A549 (cell line): ENCODE results near the gene IL12B. TPM values are rescaled to one million over a fixed set of nuclear protein-coding genes. Genes with fewer than 3 reads are reported as not detected.

Experiments used
- ATAC-seq, 2 experiments: fragments of 200-7000 bp in 1 of 2; fragments of >200 bp in 1 of 2; cut with Nextera tagmentation in 1 of 2; cut with Tn5 transposase in 1 of 2; 3 replicates each; pipeline versions ENCODE4 v1.8.0 to v1.9.1; 2018 to 2020; ENCODE audit warnings: mild to moderate bottlenecking in 1 of 2, moderate library complexity in 1 of 2
- CTCF ChIA-PET: fragments of 300-600 bp; sonication (Branson Sonifier 250); formaldehyde crosslinking; extraction: SDS; loops from one replicate; lab custom pipeline; 2021; ENCODE audit warnings: antibody characterized with exemption, inconsistent platforms; lab: Yijun Ruan, JAX
- POLR2A ChIA-PET: fragments of 350-600 bp; formaldehyde crosslinking; extraction: SDS; loops from one replicate; lab custom pipeline; 2021; ENCODE audit warnings: antibody characterized with exemption, inconsistent platforms; lab: Yijun Ruan, JAX
- DNase-seq, 2 experiments: peaks; one replicate each; pipeline versions ENCODE4 v3.0.0 to v3.0.0-alpha.2; 2011 to 2016; ENCODE audit warnings: low read depth in 1 of 2, low spot score in 1 of 2
- FAIRE-seq: peaks from 2 replicates; lab custom pipeline; 2011; peaks lifted over from hg19 to GRCh38; lab: Jason Lieb, UNC
- H3K27ac ChIP-seq, 2 experiments: fragments of >200 bp; sonication (Bioruptor Twin); formaldehyde crosslinking; 3 replicates each; pipeline ENCODE4 v1.5.1; 2016 to 2017
- H3K4me1 ChIP-seq: fragments of >200 bp; sonication (Bioruptor Twin); formaldehyde crosslinking; 3 replicates; pipeline ENCODE4 v1.6.1; 2016
- H3K4me2 ChIP-seq: fragments of >200 bp; sonication (Bioruptor Twin); formaldehyde crosslinking; 3 replicates; pipeline ENCODE4 v1.6.1; 2016
- H3K4me3 ChIP-seq: fragments of >200 bp; sonication (Bioruptor Twin); formaldehyde crosslinking; 3 replicates; pipeline ENCODE4 v1.5.1; 2016
- H3K9me3 ChIP-seq: fragments of >200 bp; sonication (Bioruptor Twin); formaldehyde crosslinking; 3 replicates; pipeline ENCODE4 v1.6.1; 2016
- BHLHE40 ChIP-seq: IDR thresholded peaks from 2 replicates; pipeline ENCODE4 v1.6.1; 2012; ENCODE audit warnings: low read depth, low read length, inconsistent platforms
- CBX2 ChIP-seq: fragments of 200-600 bp; sonication (generic); IDR thresholded peaks from 2 replicates; pipeline ENCODE4 v1.6.1; 2016; ENCODE audit warnings: low read depth, mild to moderate bottlenecking, borderline replicate concordance
- CBX8 ChIP-seq: fragments of 200-600 bp; sonication (generic); IDR thresholded peaks from 2 replicates; pipeline ENCODE4 v1.6.1; 2016
- CHD4 ChIP-seq: fragments of 200-600 bp; sonication (generic); IDR thresholded peaks from 2 replicates; pipeline ENCODE4 v1.6.1; 2016; ENCODE audit warnings: antibody characterized with exemption, mild to moderate bottlenecking, borderline replicate concordance
- EHMT2 ChIP-seq: fragments of 200-600 bp; sonication (generic); IDR thresholded peaks from 2 replicates; pipeline ENCODE4 v1.6.1; 2016; ENCODE audit warnings: antibody characterized with exemption, low read depth, mild to moderate bottlenecking, moderate library complexity
- EP300 ChIP-seq, 2 experiments: fragments of >200 bp; sonication (Bioruptor Twin); formaldehyde crosslinking; IDR thresholded peaks; 2 replicates in 1 of 2; 3 replicates in 1 of 2; pipeline ENCODE4 v1.6.1; 2016 to 2017
- ESRRA ChIP-seq: fragments of 150-350 bp; IDR thresholded peaks from 2 replicates; pipeline ENCODE4 v1.6.1; 2014; ENCODE audit warnings: mild to moderate bottlenecking, low read length, borderline replicate concordance
- HOXA7 ChIP-seq: fragments of 250-450 bp; sonication (Bioruptor Pico); IDR thresholded peaks from 2 replicates; pipeline ENCODE4 v1.5.0; 2020; ENCODE audit warnings: mild to moderate bottlenecking, moderate library complexity
- HOXB13 ChIP-seq: fragments of 250-450 bp; sonication (Bioruptor Pico); IDR thresholded peaks from 2 replicates; pipeline ENCODE4 v1.5.0; 2020; ENCODE audit warnings: low read depth, mild to moderate bottlenecking, moderate library complexity
- JUN ChIP-seq, 2 experiments: fragments of >200 bp; sonication (Bioruptor Twin); formaldehyde crosslinking; IDR thresholded peaks; 2 replicates in 1 of 2; 3 replicates in 1 of 2; pipeline ENCODE4 v1.6.1; 2016 to 2017
- KDM1A ChIP-seq: fragments of 200-600 bp; sonication (generic); IDR thresholded peaks from 2 replicates; pipeline ENCODE4 v1.6.1; 2016; ENCODE audit warnings: low read depth, mild to moderate bottlenecking
- KDM5A ChIP-seq: fragments of 200-600 bp; sonication (generic); IDR thresholded peaks from 2 replicates; pipeline ENCODE4 v1.6.1; 2016; ENCODE audit warnings: antibody characterized with exemption, mild to moderate bottlenecking
- NPAS2 ChIP-seq: fragments of 250-450 bp; sonication (Bioruptor Pico); IDR thresholded peaks from 2 replicates; pipeline ENCODE4 v1.8.0; 2022; ENCODE audit warnings: mild to moderate bottlenecking, moderate library complexity, borderline replicate concordance
- POLR2A ChIP-seq: IDR thresholded peaks from 2 replicates; pipeline ENCODE4 v1.6.1; 2012; ENCODE audit warnings: mild to moderate bottlenecking, low read length
- RCOR1 ChIP-seq: fragments of 150-350 bp; IDR thresholded peaks from 2 replicates; pipeline ENCODE4 v1.6.1; 2014; ENCODE audit warnings: antibody characterized with exemption, low read length, low read depth
- RFX5 ChIP-seq: fragments of 450-650 bp; IDR thresholded peaks from 2 replicates; pipeline ENCODE4 v1.7.1; 2014; ENCODE audit warnings: antibody characterized with exemption, mild to moderate bottlenecking, moderate library complexity
- TP53 ChIP-seq: fragments of 250-450 bp; sonication (Bioruptor Pico); IDR thresholded peaks from 2 replicates; pipeline ENCODE4 v1.5.0; 2021; ENCODE audit warnings: mild to moderate bottlenecking, moderate library complexity
- ZFP36 ChIP-seq: fragments of 450-650 bp; IDR thresholded peaks from 2 replicates; pipeline ENCODE4 v1.6.1; 2014; ENCODE audit warnings: borderline replicate concordance; ENCODE audit not compliant: partially characterized antibody
- ZSCAN20 ChIP-seq: fragments of 250-450 bp; sonication (Bioruptor Pico); IDR thresholded peaks from 2 replicates; pipeline ENCODE4 v1.8.0; 2022; ENCODE audit warnings: mild to moderate bottlenecking, moderate library complexity
- WGBS: methylation state at CpG from one replicate; pipeline ENCODE4 v1.1.6; 2017; ENCODE audit errors: missing lambda C conversion rate; 5-methylcytosine and 5-hydroxymethylcytosine counted together
- polyA plus RNA-seq, 4 experiments: library from polyadenylated mRNA; depleted of rRNA in 3 of 4; stranded (reverse); fragments of >200 nt; fragmentation: RNase III in 1 of 4; extraction: RNeasy Plus Mini Kit Qiagen cat#74134 plus additional on column Dnase treatment in 1 of 4; gene quantifications; 2 replicates in 3 of 4; 3 replicates in 1 of 4; pipeline ENCODE4 v1.2.3, GENCODE V29; 2011 to 2017
- TF ChIP-seq, protein P1 (sequence below): fragments of >200 bp; sonication (Bioruptor Twin); formaldehyde crosslinking; IDR thresholded peaks from 3 replicates; pipeline ENCODE4 v1.6.1; 2016
- TF ChIP-seq, protein P2 (sequence below): fragments of >200 bp; sonication (Bioruptor Twin); formaldehyde crosslinking; IDR thresholded peaks from 2 replicates; pipeline ENCODE4 v1.6.1; 2016

Gene IL12B
- polyA plus RNA-seq, 2 of the 4 experiments (the other 2 are of a cell fraction) = 0.08 to 0.09 TPM

DNA sequence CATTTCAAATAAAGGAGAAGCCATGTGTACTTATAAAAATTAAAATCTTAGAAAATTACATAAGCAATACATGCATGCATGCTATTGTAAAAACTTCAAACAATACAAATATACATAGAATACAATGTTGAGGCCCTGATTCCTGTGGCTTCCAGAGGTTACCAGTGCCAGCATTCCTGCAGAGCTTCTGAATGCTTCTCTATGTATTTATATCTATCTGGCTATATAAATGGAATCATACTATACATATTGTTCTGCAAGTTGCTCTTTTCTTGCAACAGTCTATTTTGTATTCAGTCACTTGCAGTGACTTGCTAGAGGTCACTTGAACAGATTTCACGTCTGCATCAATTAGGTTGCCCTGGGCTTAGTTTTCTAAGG lies 3.2 kb upstream of the IL12B start:
- Histone ChIP-seq H3K4me2 (no peak overlapping the region), H3K4me3 (no peak overlapping the region), H3K9me3 (no peaks in the 10 kb centered on the region), H3K27ac (no peak overlapping the region), H3K4me1 (peaks cover 30% of the 10 kb centered on the region)
- no peak for DNase-seq
- no peak for TF ChIP-seq CBX8
- no peak for TF ChIP-seq EP300 (IDR thresholded peaks at IDR 0.05)
- TF ChIP-seq POLR2A = no peak
- TF ChIP-seq, protein P1, sequence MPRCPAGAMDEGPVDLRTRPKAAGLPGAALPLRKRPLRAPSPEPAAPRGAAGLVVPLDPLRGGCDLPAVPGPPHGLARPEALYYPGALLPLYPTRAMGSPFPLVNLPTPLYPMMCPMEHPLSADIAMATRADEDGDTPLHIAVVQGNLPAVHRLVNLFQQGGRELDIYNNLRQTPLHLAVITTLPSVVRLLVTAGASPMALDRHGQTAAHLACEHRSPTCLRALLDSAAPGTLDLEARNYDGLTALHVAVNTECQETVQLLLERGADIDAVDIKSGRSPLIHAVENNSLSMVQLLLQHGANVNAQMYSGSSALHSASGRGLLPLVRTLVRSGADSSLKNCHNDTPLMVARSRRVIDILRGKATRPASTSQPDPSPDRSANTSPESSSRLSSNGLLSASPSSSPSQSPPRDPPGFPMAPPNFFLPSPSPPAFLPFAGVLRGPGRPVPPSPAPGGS = no peak
- TF ChIP-seq JUN (IDR thresholded peaks at IDR 0.05) = no peak
- no peak for TF ChIP-seq HOXA7 (CRISPR knock-in tag)
- TF ChIP-seq ZSCAN20 (CRISPR knock-in tag) = no peak
- no peak for TF ChIP-seq CBX2
- TF ChIP-seq ESRRA = no peak
- TF ChIP-seq ZFP36 = no peak
- no peak for TF ChIP-seq NPAS2 (CRISPR knock-in tag)
- no peak for TF ChIP-seq RFX5
- no peak for TF ChIP-seq KDM1A
- TF ChIP-seq KDM5A = no peak
- TF ChIP-seq BHLHE40 = no peak
- no peak for ATAC-seq
- ChIA-PET CTCF (interaction anchor here (1.2 to 2.8 kb wide), 4 partner anchors 11 to 653 kb away, joined by 5 to 15 read pairs (median 8); no protein-coding TSS in a partner anchor), POLR2A (no interaction called here)
- 93% methylated on average over 1 of the region's 1 CpG for WGBS
- no peak for FAIRE-seq

DNA sequence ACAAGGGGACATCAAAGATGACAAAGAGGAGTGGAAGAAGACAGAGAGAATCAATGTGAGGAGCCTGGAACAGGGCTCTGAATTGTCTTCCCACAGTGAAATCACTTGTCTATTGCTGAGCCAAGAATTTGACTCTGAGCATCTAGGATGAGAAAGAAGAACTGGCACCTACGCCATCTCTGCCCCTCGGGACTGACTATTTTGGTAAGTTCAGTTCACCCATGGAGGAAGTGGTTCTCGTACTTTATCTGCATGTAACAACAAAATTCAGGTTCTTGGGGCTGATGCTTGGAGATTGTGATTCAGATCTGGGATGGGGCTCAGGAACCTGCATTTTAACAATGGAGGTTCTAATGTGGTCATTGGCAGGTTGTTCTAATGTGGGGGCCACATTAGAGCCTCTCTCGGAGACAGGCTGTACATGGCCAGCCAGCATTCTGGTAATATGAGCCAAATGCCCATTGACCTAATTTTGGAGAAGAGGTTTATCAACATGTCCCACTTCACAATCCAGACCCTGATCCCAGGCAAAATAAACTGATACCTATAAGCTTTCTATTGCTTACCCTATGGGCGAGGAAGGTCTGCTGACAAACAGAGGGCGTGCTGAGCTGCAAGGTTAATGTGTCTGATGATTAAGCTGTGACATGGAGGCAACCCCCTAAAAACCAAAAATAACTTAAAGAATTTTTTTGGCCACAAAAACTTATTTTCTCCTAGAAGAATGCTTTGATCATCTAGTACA lies 2.7 kb upstream of the IL12B start:
- Histone ChIP-seq H3K9me3 (no peaks in the 10 kb centered on the region), H3K27ac (no peak overlapping the region), H3K4me2 (no peak overlapping the region)
- CTCF ChIA-PET = interaction anchor here (0.6 to 2.8 kb wide), 10 partner anchors 12 to 655 kb away, joined by 3 to 18 read pairs (median 5); partner anchors contain the start of gene ADRA1B
- TF ChIP-seq KDM5A = no peak
- no peak for TF ChIP-seq CBX2
- no peak for TF ChIP-seq EP300 (IDR thresholded peaks at IDR 0.05)
- no peak for TF ChIP-seq CHD4
- TF ChIP-seq HOXB13 (CRISPR knock-in tag) = no peak
- no peak for TF ChIP-seq EHMT2
- no peak for TF ChIP-seq TP53 (CRISPR knock-in tag)
- TF ChIP-seq, protein P2, sequence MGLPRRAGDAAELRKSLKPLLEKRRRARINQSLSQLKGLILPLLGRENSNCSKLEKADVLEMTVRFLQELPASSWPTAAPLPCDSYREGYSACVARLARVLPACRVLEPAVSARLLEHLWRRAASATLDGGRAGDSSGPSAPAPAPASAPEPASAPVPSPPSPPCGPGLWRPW = no peak
- TF ChIP-seq RCOR1 = no peak
- TF ChIP-seq, all 56 proteins: peak for 0
- no peak for DNase-seq
- Histone ChIP-seq H3K4me1 (peaks cover 29% of the 10 kb centered on the region), H3K4me3 (no peak overlapping the region)
- FAIRE-seq = no peak
- ATAC-seq = no peak
- WGBS = 91% methylated on average over 6 of the region's 6 CpGs
- POLR2A ChIA-PET = no interaction called here
